ENCODE data around the gene ATP7A.

ATP7A gene

GRCh38 chrX:77961063-77961462 lies 50.6 kb downstream of the ATP7A start:
- H3K4me3 ChIP-seq (ENCODE audit: low read length), result no peak overlapping the region
- DNase-seq (ENCODE audit: low read depth), result no peak
- TF ChIP-seq, protein P1, sequence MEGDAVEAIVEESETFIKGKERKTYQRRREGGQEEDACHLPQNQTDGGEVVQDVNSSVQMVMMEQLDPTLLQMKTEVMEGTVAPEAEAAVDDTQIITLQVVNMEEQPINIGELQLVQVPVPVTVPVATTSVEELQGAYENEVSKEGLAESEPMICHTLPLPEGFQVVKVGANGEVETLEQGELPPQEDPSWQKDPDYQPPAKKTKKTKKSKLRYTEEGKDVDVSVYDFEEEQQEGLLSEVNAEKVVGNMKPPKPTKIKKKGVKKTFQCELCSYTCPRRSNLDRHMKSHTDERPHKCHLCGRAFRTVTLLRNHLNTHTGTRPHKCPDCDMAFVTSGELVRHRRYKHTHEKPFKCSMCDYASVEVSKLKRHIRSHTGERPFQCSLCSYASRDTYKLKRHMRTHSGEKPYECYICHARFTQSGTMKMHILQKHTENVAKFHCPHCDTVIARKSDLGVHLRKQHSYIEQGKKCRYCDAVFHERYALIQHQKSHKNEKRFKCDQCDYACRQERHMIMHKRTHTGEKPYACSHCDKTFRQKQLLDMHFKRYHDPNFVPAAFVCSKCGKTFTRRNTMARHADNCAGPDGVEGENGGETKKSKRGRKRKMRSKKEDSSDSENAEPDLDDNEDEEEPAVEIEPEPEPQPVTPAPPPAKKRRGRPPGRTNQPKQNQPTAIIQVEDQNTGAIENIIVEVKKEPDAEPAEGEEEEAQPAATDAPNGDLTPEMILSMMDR (IDR thresholded peaks at IDR 0.05; ENCODE audit: insufficient read depth, low read depth, low read length, missing control alignments), result no peak

GRCh38 chrX:77962068-77962902 lies 51.8 kb downstream of the ATP7A start:
- DNase-seq (ENCODE audit: low read depth), result no peak
- no peak overlapping the region for H3K4me3 ChIP-seq (ENCODE audit: low read length)
- TF ChIP-seq, protein P1 (IDR thresholded peaks at IDR 0.05; ENCODE audit: insufficient read depth, low read depth, low read length, missing control alignments), result no peak

DNA sequence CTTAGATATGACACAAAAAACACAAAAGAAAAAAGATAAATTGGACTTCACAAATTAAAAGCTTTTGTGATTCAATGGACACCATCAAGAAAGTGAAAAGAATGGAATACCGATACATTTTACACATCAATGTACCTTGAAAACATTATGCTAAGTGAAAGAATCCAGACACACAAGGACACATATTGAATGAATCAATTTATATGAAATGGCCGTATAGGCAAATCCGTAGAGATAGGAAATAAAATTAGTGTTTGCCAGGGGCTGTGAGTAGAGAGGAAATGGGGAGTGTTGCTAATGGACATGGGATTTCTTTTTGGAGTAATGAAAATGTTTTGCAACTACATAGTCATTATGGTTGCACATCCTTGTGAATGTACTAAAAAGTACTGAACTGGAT lies 55.9 kb downstream of the ATP7A start:
- TF ChIP-seq, protein P1 (IDR thresholded peaks at IDR 0.05; ENCODE audit: insufficient read depth, low read depth, low read length, missing control alignments), result no peak
- DNase-seq (ENCODE audit: low read depth), result no peak
- no peak overlapping the region for H3K4me3 ChIP-seq (ENCODE audit: low read length)

DNA sequence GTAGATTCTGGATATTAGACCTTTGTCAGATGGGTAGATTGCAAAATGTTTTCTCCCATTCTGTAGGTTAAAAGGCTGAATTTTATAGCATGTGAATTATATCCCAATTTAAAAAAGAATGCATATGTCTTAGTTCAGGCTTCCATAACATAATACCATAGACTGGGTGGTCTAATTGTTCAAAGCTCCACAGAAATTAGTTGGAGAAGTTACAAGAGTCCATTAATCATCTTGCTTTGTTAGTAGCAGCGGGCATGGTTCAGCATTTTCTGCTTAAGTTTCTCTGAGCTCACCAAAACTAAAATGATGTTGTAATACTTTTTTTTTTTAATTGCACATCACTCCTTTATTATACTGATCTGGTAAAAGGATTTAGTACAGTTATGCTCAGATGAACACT lies 57.1 kb downstream of the ATP7A start:
- no peak overlapping the region for H3K4me3 ChIP-seq (ENCODE audit: low read length)
- no peak for DNase-seq (ENCODE audit: low read depth)
- TF ChIP-seq, protein P1 (IDR thresholded peaks at IDR 0.05; ENCODE audit: insufficient read depth, low read depth, low read length, missing control alignments), result no peak

- no peak within 1 kb of the TSS for H3K4me3 ChIP-seq (ENCODE audit: low read length)
- TF ChIP-seq, protein P1 (IDR thresholded peaks at IDR 0.05; ENCODE audit: insufficient read depth, low read depth, low read length, missing control alignments), result no peak
- no peak for DNase-seq (ENCODE audit: low read depth)
Observed at GRCh38 chrX:77969538-77969937, 59.0 kb downstream of the ATP7A start, which contains the start of gene PGAM4. Gene PGAM4, minus strand, starts transcription at chrX:77969638. Its CDS starts 0 bp downstream, at chrX:77969638.

GRCh38 chrX:77975755-77976154 lies 65.3 kb downstream of the ATP7A start:
- peak; percentile 30 for DNase-seq (ENCODE audit: low read depth)
- TF ChIP-seq, protein P1 (IDR thresholded peaks at IDR 0.05; ENCODE audit: insufficient read depth, low read depth, low read length, missing control alignments), result no peak
- no peak overlapping the region for H3K4me3 ChIP-seq (ENCODE audit: low read length)

- no peak overlapping the region for H3K4me3 ChIP-seq (ENCODE audit: low read length)
- peak; percentile 9 for DNase-seq (ENCODE audit: low read depth)
- TF ChIP-seq, protein P1 (IDR thresholded peaks at IDR 0.05; ENCODE audit: insufficient read depth, low read depth, low read length, missing control alignments), result no peak
Observed at GRCh38 chrX:77977095-77977494, 66.6 kb downstream of the ATP7A start.

Data from epithelial cell of esophagus (primary cell).